ENCODE results near the gene EPS8. TPM values are rescaled to one million over a fixed set of nuclear protein-coding genes. Genes with fewer than 3 reads are reported as not detected.

EPS8 gene
- polyA plus RNA-seq, 1 donor (not counting 4 experiments of a cell fraction or from before 2014, with no cell fraction given) = 4.0 TPM

GRCh38 chr12:15702276-15702675, 86.9 kb downstream of the EPS8 start:
- Histone ChIP-seq H3K9ac (ENCODE audit: control insufficient read depth, extremely low read depth, insufficient read depth, low read length) (no peak overlapping the region), H3K79me2 (ENCODE audit: control insufficient read depth, insufficient read depth, low read length) (no peaks in the 10 kb centered on the region), H3K9me1 (ENCODE audit: control insufficient read depth, extremely low read depth, insufficient read depth, low read length) (no peaks in the 10 kb centered on the region), H3K36me3 (ENCODE audit: control insufficient read depth in 2 of 2, extremely low read depth in 1 of 2, insufficient read depth in 2 of 2, low read length in 2 of 2) (no peaks in the 10 kb centered on the region), H3K9me3 (ENCODE audit: control insufficient read depth, low read depth, low read length) (no peaks in the 10 kb centered on the region), H3K4me2 (ENCODE audit: control insufficient read depth, extremely low read depth, insufficient read depth, low read depth, low read length) (no peak overlapping the region), H3K27ac (ENCODE audit: control insufficient read depth, insufficient read depth, low read length) (no peak overlapping the region), H3K4me1 (ENCODE audit: control insufficient read depth, extremely low read depth, insufficient read depth, low read length) (peaks cover 31% of the 10 kb centered on the region), H3K27me3 (ENCODE audit: control insufficient read depth, extremely low read depth, insufficient read depth, low read length) (no peaks in the 10 kb centered on the region), H3K4me3 (ENCODE audit: control insufficient read depth in 2 of 3, extremely low read depth in 1 of 3, insufficient read depth in 2 of 3, low read depth in 1 of 3, low read length in 3 of 3) (no peak overlapping the region), H4K20me1 (ENCODE audit: control insufficient read depth, extremely low read depth, insufficient read depth, low read length) (no peaks in the 10 kb centered on the region), H2AFZ (ENCODE audit: control insufficient read depth, low read length) (no peak overlapping the region)
- no peak for FAIRE-seq
- DNase-seq (ENCODE audit: low read depth, low spot score) = no peak
- dilution Hi-C loops (cut with MboI; ENCODE audit: extremely low pct_ligation_motif_present, low sequenced_read_pairs) = no loop called here
- TF ChIP-seq CTCF (optimal IDR thresholded peaks at IDR 0.05 in 1 of 3, IDR thresholded peaks at IDR 0.05 in 1 of 3, conservative IDR thresholded peaks at IDR 0.05 in 1 of 3; ENCODE audit: extremely low read depth in 1 of 3, insufficient read depth in 2 of 3, low read length in 3 of 3) (no peak), EZH2 (IDR thresholded peaks at IDR 0.05; ENCODE audit: low read length) (no peak)

DNA sequence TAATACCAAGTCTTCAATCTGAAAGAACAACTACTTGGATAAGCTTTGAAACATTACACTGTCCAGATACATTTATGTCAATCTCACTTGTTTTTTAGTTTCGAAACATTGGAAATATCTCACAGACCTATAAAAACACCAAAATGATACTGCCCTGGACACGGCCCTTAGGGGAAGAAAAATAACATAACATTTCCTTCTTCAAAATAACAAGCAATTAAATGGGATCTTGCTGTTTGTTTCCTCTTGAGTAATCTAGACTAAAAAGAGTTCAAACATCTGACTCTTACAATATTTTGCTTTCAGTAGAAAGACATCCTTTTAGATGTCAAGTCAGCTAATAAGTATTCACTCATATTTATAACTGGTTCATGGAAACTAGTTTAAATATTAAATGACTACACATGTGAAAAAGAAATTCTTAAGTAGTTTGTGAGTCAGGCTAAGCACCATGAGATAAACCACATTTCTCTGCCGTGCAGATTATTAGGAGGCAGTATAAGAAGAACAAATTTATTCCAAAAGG, 87.5 kb downstream of the EPS8 start:
- peak overlapping the region; percentile 39 for H3K4me2 ChIP-seq (ENCODE audit: control insufficient read depth, extremely low read depth, insufficient read depth, low read depth, low read length)
- H2AFZ ChIP-seq (ENCODE audit: control insufficient read depth, low read length) = peak overlapping the region; percentile 6
- dilution Hi-C loops (cut with MboI; ENCODE audit: extremely low pct_ligation_motif_present, low sequenced_read_pairs) = no loop called here
- no peaks in the 10 kb centered on the region for H4K20me1 ChIP-seq (ENCODE audit: control insufficient read depth, extremely low read depth, insufficient read depth, low read length)
- H3K4me3 ChIP-seq (ENCODE audit: control insufficient read depth in 2 of 3, extremely low read depth in 1 of 3, insufficient read depth in 2 of 3, low read depth in 1 of 3, low read length in 3 of 3) = no peak overlapping the region
- DNase-seq (ENCODE audit: low read depth, low spot score) (no peak), FAIRE-seq (no peak)
- no peaks in the 10 kb centered on the region for H3K9me3 ChIP-seq (ENCODE audit: control insufficient read depth, low read depth, low read length)
- H3K4me1 ChIP-seq (ENCODE audit: control insufficient read depth, extremely low read depth, insufficient read depth, low read length) = peaks cover 31% of the 10 kb centered on the region
- no peak overlapping the region for H3K9ac ChIP-seq (ENCODE audit: control insufficient read depth, extremely low read depth, insufficient read depth, low read length)
- H3K79me2 ChIP-seq (ENCODE audit: control insufficient read depth, insufficient read depth, low read length) = no peaks in the 10 kb centered on the region
- no peaks in the 10 kb centered on the region for H3K9me1 ChIP-seq (ENCODE audit: control insufficient read depth, extremely low read depth, insufficient read depth, low read length)
- peak overlapping the region; percentile 55 for H3K27ac ChIP-seq (ENCODE audit: control insufficient read depth, insufficient read depth, low read length)
- H3K27me3 ChIP-seq (ENCODE audit: control insufficient read depth, extremely low read depth, insufficient read depth, low read length) = no peaks in the 10 kb centered on the region
- TF ChIP-seq CTCF (optimal IDR thresholded peaks at IDR 0.05 in 1 of 3, IDR thresholded peaks at IDR 0.05 in 1 of 3, conservative IDR thresholded peaks at IDR 0.05 in 1 of 3; ENCODE audit: extremely low read depth in 1 of 3, insufficient read depth in 2 of 3, low read length in 3 of 3) (no peak), EZH2 (IDR thresholded peaks at IDR 0.05; ENCODE audit: low read length) (no peak)
- H3K36me3 ChIP-seq (ENCODE audit: control insufficient read depth in 2 of 2, extremely low read depth in 1 of 2, insufficient read depth in 2 of 2, low read length in 2 of 2) = no peaks in the 10 kb centered on the region
